Measurements from ENCODE around the gene UNC5C. TPM values are rescaled to one million over a fixed set of nuclear protein-coding genes. Genes with fewer than 3 reads are reported as not detected.

The UNC5C gene
- total RNA-seq, 1 experiment from 2014 or later: 8.2 TPM

GRCh38 chr4:95295157-95295556 is 253.6 kb downstream of the UNC5C start:
- no peak for DNase-seq (ENCODE audit: low read depth, low spot score)
- Histone ChIP-seq H3K4me1 (ENCODE audit: control insufficient read depth, insufficient read depth, low read length) (no peaks in the 10 kb centered on the region), H3K27ac (ENCODE audit: low read length) (no peak overlapping the region), H3K36me3 (ENCODE audit: control insufficient read depth, insufficient read depth, low read length) (no peaks in the 10 kb centered on the region), H3K4me3 (ENCODE audit: low read depth in 2 of 2, low read length in 2 of 2) (no peak overlapping the region), H3K9me3 (ENCODE audit: control insufficient read depth, insufficient read depth, low read depth, low read length) (no peaks in the 10 kb centered on the region), H3K27me3 (ENCODE audit: control insufficient read depth, insufficient read depth, low read length) (no peaks in the 10 kb centered on the region)
- in situ Hi-C loops (cut with HindIII; ENCODE audit: low pct_unique_long_range_greater_than_20kb, low sequenced_read_pairs) (no loop called here), intact Hi-C loops (cut with micrococcal nuclease; ENCODE audit: unreplicated experiment) (no loop called here)
- no peak for TF ChIP-seq CTCF (IDR thresholded peaks at IDR 0.05)
- no peak for TF ChIP-seq SIN3A (IDR thresholded peaks at IDR 0.05; ENCODE audit: borderline replicate concordance, insufficient read depth, low read depth, low read length)
- TF ChIP-seq TCF7L2 (IDR thresholded peaks at IDR 0.05; ENCODE audit: low read depth, low read length): no peak
- no peak for TF ChIP-seq POLR2AphosphoS5 (IDR thresholded peaks at IDR 0.05; ENCODE audit: low read depth, low read length)
- ChIA-PET POLR2A (no interaction called here), CTCF (no interaction called here)
- ATAC-seq: no peak
- no TSS peak for BruUV-seq (replicated peaks)

- ATAC-seq: no peak
- Histone ChIP-seq H3K4me1 (ENCODE audit: control insufficient read depth, insufficient read depth, low read length) (no peaks in the 10 kb centered on the region), H3K27ac (ENCODE audit: low read length) (no peak overlapping the region), H3K9me3 (ENCODE audit: control insufficient read depth, insufficient read depth, low read depth, low read length) (no peaks in the 10 kb centered on the region), H3K27me3 (ENCODE audit: control insufficient read depth, insufficient read depth, low read length) (no peaks in the 10 kb centered on the region), H3K36me3 (ENCODE audit: control insufficient read depth, insufficient read depth, low read length) (no peaks in the 10 kb centered on the region), H3K4me3 (ENCODE audit: low read depth in 2 of 2, low read length in 2 of 2) (no peak overlapping the region)
- in situ Hi-C loops (cut with HindIII; ENCODE audit: low pct_unique_long_range_greater_than_20kb, low sequenced_read_pairs): no loop called here
- TF ChIP-seq TCF7L2 (IDR thresholded peaks at IDR 0.05; ENCODE audit: low read depth, low read length): no peak
- TF ChIP-seq REST (IDR thresholded peaks at IDR 0.05; ENCODE audit: insufficient read depth in 1 of 2, low read depth in 2 of 2, low read length in 1 of 2): no peak
- TF ChIP-seq CTCF (IDR thresholded peaks at IDR 0.05): no peak
- no peak for DNase-seq (ENCODE audit: low read depth, low spot score)
- ChIA-PET CTCF (no interaction called here), POLR2A (no interaction called here)
- intact Hi-C loops (cut with micrococcal nuclease; ENCODE audit: unreplicated experiment): no loop called here
- BruUV-seq (replicated peaks): no TSS peak
Measured at GRCh38 chr4:95294321-95294720, 254.5 kb downstream of the UNC5C start.

GRCh38 chr4:95293014-95293413 is 255.8 kb downstream of the UNC5C start:
- ATAC-seq (no peak), DNase-seq (ENCODE audit: low read depth, low spot score) (no peak)
- H3K9me3 ChIP-seq (ENCODE audit: control insufficient read depth, insufficient read depth, low read depth, low read length): no peaks in the 10 kb centered on the region
- H3K36me3 ChIP-seq (ENCODE audit: control insufficient read depth, insufficient read depth, low read length): no peaks in the 10 kb centered on the region
- intact Hi-C loops (cut with micrococcal nuclease; ENCODE audit: unreplicated experiment): no loop called here
- ChIA-PET CTCF (no interaction called here), POLR2A (interaction anchor here (0.6 kb wide), 1 partner anchor 331 kb away, joined by 3 read pairs; no protein-coding TSS in a partner anchor)
- H3K4me1 ChIP-seq (ENCODE audit: control insufficient read depth, insufficient read depth, low read length): no peaks in the 10 kb centered on the region
- no peak for TF ChIP-seq TCF7L2 (IDR thresholded peaks at IDR 0.05; ENCODE audit: low read depth, low read length)
- TF ChIP-seq REST (IDR thresholded peaks at IDR 0.05; ENCODE audit: insufficient read depth in 1 of 2, low read depth in 2 of 2, low read length in 1 of 2): no peak
- no peak for TF ChIP-seq CTCF (IDR thresholded peaks at IDR 0.05)
- no peak for TF ChIP-seq SIN3A (IDR thresholded peaks at IDR 0.05; ENCODE audit: borderline replicate concordance, insufficient read depth, low read depth, low read length)
- TF ChIP-seq POLR2AphosphoS5 (IDR thresholded peaks at IDR 0.05; ENCODE audit: low read depth, low read length): no peak
- no peaks in the 10 kb centered on the region for H3K27me3 ChIP-seq (ENCODE audit: control insufficient read depth, insufficient read depth, low read length)
- H3K27ac ChIP-seq (ENCODE audit: low read length): no peak overlapping the region
- in situ Hi-C loops (cut with HindIII; ENCODE audit: low pct_unique_long_range_greater_than_20kb, low sequenced_read_pairs): no loop called here
- BruUV-seq (replicated peaks): no TSS peak
- H3K4me3 ChIP-seq (ENCODE audit: low read depth in 2 of 2, low read length in 2 of 2): no peak overlapping the region

Data from Panc1 (cell line).